Stimulated activated CD4-positive, alpha-beta T cell treated with anti-CD3 and anti-CD28 coated beads, Interleukin-12 subunit alpha, Interleukin-12 subunit beta, amount 100 ng/mL, for 24 hours (primary cell): Measurements from ENCODE around the gene ALDH5A1.

Experiments
- DNase-seq, 2 experiments: peaks; one replicate each; pipeline ENCODE4 v3.0.0-alpha.2; 2020; ENCODE audit warnings: low read depth in 2 of 2

The ALDH5A1 gene

GRCh38 chr6:24569811-24570210 is 75.0 kb downstream of the ALDH5A1 start:
- DNase-seq, result no peak

GRCh38 chr6:24571361-24571760 is 76.6 kb downstream of the ALDH5A1 start:
- DNase-seq, result no peak

GRCh38 chr6:24574809-24575208 is 80.0 kb downstream of the ALDH5A1 start:
- DNase-seq, result no peak

GRCh38 chr6:24576447-24576846 is 81.7 kb downstream of the ALDH5A1 start:
- no peak for DNase-seq

GRCh38 chr6:24581084-24581669 is 86.4 kb downstream of the ALDH5A1 start:
- DNase-seq, result peak; percentile 49 to 81

- DNase-seq, result peak; percentile 41 to 72
Observed at GRCh38 chr6:24583463-24584381, 89.0 kb downstream of the ALDH5A1 start.

GRCh38 chr6:24584382-24584720 is 89.6 kb downstream of the ALDH5A1 start:
- no peak for DNase-seq
